Gastroesophageal sphincter (tissue), 4 donors: ENCODE results near the gene ARCN1. TPM values are rescaled to one million over a fixed set of nuclear protein-coding genes. Genes with fewer than 3 reads are reported as not detected.
A peak's percentile ranks its signal among the peaks of the same experiment; 100 is the strongest.

Experiments used
- ATAC-seq: fragments of 150-250 bp; one replicate; pipeline ENCODE4 v1.9.1; 2016; ENCODE audit warnings: mild to moderate bottlenecking, moderate library complexity
- H3K27ac ChIP-seq, 4 donors: fragments of 200-600 bp; sonication (generic) in 3 of 4; 1 replicate in 3 of 4; 2 replicates in 1 of 4; pipeline ENCODE4 v1.5.1; 2016 to 2019
- H3K27me3 ChIP-seq: fragments of 200-600 bp; sonication (generic); one replicate; pipeline ENCODE4 v1.5.1; 2019
- H3K36me3 ChIP-seq, 2 donors: fragments of 200-600 bp; sonication (generic); one replicate each; pipeline ENCODE4 v1.5.1; 2019; ENCODE audit warnings: control low read depth in 1 of 2
- H3K4me1 ChIP-seq, 3 donors: fragments of 200-600 bp; sonication (generic); 1 replicate in 2 of 3; 2 replicates in 1 of 3; pipeline ENCODE4 v1.5.1; 2016 to 2019; ENCODE audit warnings: control low read depth in 2 of 3
- H3K4me3 ChIP-seq, 2 donors: fragments of 200-600 bp; sonication (generic); one replicate each; pipeline ENCODE4 v1.5.1; 2019; ENCODE audit warnings: mild to moderate bottlenecking in 1 of 2, moderate library complexity in 1 of 2
- H3K9me3 ChIP-seq, 3 donors: fragments of 200-600 bp; sonication (generic); one replicate each; pipeline ENCODE4 v1.5.1; 2017 to 2019; ENCODE audit warnings: control low read depth in 2 of 3
- EP300 ChIP-seq: sonication (generic); formaldehyde crosslinking; IDR thresholded peaks from one replicate; pipeline ENCODE4 v1.6.1; 2017; ENCODE audit warnings: antibody characterized with exemption, mild to moderate bottlenecking
- POLR2A ChIP-seq, 2 donors: fragments of 450-650 bp; IDR thresholded peaks; one replicate each; pipeline ENCODE4 v1.6.1; 2017; ENCODE audit warnings: antibody characterized with exemption in 2 of 2, mild to moderate bottlenecking in 2 of 2, moderate library complexity in 1 of 2
- POLR2AphosphoS5 ChIP-seq: sonication (generic); formaldehyde crosslinking; IDR thresholded peaks from one replicate; pipeline ENCODE4 v1.6.1; 2017; ENCODE audit warnings: antibody characterized with exemption
- WGBS, 2 donors: methylation state at CpG; one replicate each; pipeline ENCODE4 v1.1.5; 2018; ENCODE audit warnings: low coverage in 1 of 2; 5-methylcytosine and 5-hydroxymethylcytosine counted together
- total RNA-seq, 4 donors: library from RNA; depleted of rRNA; stranded (reverse); fragments of >200 nt; gene quantifications; one replicate each; pipeline ENCODE4 v1.1.0, GENCODE V29; 2016
- TF ChIP-seq, protein P1 (sequence below), 4 experiments: fragments of 200-600 bp in 2 of 4; fragments of 450-650 bp in 2 of 4; sonication (generic) in 1 of 4; IDR thresholded peaks; one replicate each; pipeline ENCODE4 v1.5.1; 2017 to 2019; ENCODE audit warnings: antibody characterized with exemption in 4 of 4, mild to moderate bottlenecking in 2 of 4, moderate library complexity in 2 of 4

Gene ARCN1
- total RNA-seq, 4 donors from 2014 or later, result 84.9 to 141 (median 128) TPM

- WGBS, 2 donors, result 73 to 79% methylated on average over 2 to 5 of the region's 6 CpGs
- peaks cover 0 to 87% (median 25%) of the 10 kb centered on the region in 3 donors for H3K4me1 ChIP-seq
- peaks cover 0 to 43% of the 10 kb centered on the region in 2 donors for H3K36me3 ChIP-seq
- H3K27me3 ChIP-seq, result no peaks in the 10 kb centered on the region
- no peak for ATAC-seq
- no peaks in the 10 kb centered on the region for H3K9me3 ChIP-seq
- TF ChIP-seq POLR2A (IDR thresholded peaks at IDR 0.05), result no peak
- no peak for TF ChIP-seq EP300
- TF ChIP-seq POLR2AphosphoS5, result no peak
- TF ChIP-seq, protein P1, sequence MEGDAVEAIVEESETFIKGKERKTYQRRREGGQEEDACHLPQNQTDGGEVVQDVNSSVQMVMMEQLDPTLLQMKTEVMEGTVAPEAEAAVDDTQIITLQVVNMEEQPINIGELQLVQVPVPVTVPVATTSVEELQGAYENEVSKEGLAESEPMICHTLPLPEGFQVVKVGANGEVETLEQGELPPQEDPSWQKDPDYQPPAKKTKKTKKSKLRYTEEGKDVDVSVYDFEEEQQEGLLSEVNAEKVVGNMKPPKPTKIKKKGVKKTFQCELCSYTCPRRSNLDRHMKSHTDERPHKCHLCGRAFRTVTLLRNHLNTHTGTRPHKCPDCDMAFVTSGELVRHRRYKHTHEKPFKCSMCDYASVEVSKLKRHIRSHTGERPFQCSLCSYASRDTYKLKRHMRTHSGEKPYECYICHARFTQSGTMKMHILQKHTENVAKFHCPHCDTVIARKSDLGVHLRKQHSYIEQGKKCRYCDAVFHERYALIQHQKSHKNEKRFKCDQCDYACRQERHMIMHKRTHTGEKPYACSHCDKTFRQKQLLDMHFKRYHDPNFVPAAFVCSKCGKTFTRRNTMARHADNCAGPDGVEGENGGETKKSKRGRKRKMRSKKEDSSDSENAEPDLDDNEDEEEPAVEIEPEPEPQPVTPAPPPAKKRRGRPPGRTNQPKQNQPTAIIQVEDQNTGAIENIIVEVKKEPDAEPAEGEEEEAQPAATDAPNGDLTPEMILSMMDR (IDR thresholded peaks at IDR 0.05), result no peak
- H3K4me3 ChIP-seq, result no peak overlapping the region
- peak overlapping the region in 2 of 4 donors; percentile 87 to 88 for H3K27ac ChIP-seq
Measured at GRCh38 chr11:118615282-118615975, 43.2 kb downstream of the ARCN1 start.

GRCh38 chr11:118615976-118616371, 43.8 kb downstream of the ARCN1 start:
- peaks cover 3 to 87% (median 28%) of the 10 kb centered on the region in 3 donors for H3K4me1 ChIP-seq

DNA sequence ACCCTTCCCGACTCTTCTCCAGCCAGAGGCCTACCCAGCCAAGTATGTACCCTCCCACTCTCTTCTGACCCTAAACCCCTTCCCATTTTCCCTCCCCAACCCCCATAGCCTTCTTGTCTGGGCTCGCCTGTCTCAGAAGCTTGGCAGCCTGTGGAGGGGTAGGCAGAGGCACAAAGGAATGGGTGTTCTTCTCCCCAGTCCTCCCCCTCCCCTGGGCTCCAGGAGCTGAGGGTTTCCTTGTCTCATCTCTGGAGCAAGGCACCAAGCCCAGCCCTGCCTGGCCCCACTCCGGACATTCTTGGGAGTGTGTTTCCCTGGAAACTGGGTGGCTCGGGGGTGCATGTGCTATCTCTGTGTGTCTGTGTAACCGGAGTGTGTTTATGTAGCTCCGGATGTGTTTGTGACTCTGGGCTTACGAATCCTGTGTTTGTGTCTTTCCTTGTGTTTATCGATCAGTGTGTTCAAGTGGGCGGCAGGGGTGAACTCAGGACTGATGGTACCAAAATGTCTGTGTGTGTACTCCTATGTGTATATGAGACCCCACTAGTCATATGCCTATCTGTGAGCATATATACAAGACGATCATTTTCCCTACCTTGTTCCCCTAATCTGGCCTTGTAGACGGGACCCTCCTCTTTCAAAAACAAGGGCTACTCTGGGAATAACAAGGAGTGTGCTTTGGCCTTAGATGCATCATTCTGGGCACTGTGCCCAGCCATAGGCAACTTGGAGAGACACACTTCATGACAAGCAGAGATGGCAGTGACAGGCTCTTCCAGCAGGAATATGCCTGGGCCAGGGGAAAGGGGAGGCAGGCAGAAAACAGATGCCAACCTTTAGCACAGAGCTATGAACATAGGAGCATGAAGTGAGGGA, 46.1 kb downstream of the ARCN1 start:
- Histone ChIP-seq H3K4me1 (peaks cover 3 to 87% (median 45%) of the 10 kb centered on the region in 3 donors), H3K27ac (peak overlapping the region; percentile 11 to 95 (median 88)), H3K36me3 (peaks cover 0 to 41% of the 10 kb centered on the region in 2 donors), H3K9me3 (no peaks in the 10 kb centered on the region), H3K4me3 (no peak overlapping the region), H3K27me3 (no peaks in the 10 kb centered on the region)
- TF ChIP-seq, protein P1 (IDR thresholded peaks at IDR 0.05), result no peak
- TF ChIP-seq POLR2AphosphoS5, result peak; percentile 4
- WGBS, 2 donors, result 31 to 46% methylated on average over 5 to 6 of the region's 11 CpGs
- peak; percentile 60 for ATAC-seq

More at GRCh38 chr11:118615976-118616371, 43.8 kb downstream of the ARCN1 start:
- no peak overlapping the region for H3K4me3 ChIP-seq
- TF ChIP-seq, protein P1 (IDR thresholded peaks at IDR 0.05), result no peak
- TF ChIP-seq POLR2AphosphoS5 (no peak), POLR2A (IDR thresholded peaks at IDR 0.05) (no peak), EP300 (no peak)
- no peak for ATAC-seq
- H3K36me3 ChIP-seq, result peaks cover 0 to 43% of the 10 kb centered on the region in 2 donors
- no peaks in the 10 kb centered on the region for H3K27me3 ChIP-seq
- H3K27ac ChIP-seq, result peak overlapping the region in 2 of 4 donors; percentile 87 to 88
- H3K9me3 ChIP-seq, result no peaks in the 10 kb centered on the region
- no CpG with 5 or more reads among the region's 5 CpGs for WGBS, 2 donors

DNA sequence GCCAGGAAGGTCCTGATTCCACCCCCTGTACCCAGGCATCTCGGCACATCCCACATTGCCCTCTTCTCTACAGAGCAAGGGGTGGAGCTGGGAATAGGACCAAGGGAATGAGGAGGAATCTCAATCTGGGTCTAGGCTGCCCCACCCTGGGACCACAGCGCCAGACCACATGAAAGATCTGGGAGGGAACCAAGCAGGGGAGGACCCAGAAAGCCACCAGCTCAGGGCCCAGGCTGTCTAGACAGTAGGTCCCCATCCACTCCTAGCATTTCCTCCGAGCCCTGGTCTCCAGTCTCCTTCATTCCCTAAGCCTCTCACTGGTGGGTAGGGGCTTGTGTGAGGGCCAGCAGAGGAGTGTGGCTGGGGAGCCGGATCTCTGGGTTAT, 46.8 kb downstream of the ARCN1 start:
- Histone ChIP-seq H3K4me3 (no peak overlapping the region), H3K9me3 (no peaks in the 10 kb centered on the region), H3K27ac (peak overlapping the region; percentile 14 to 95 (median 88)), H3K36me3 (peaks cover 0 to 35% of the 10 kb centered on the region in 2 donors), H3K27me3 (no peaks in the 10 kb centered on the region), H3K4me1 (peaks cover 3 to 85% (median 45%) of the 10 kb centered on the region in 3 donors)
- ATAC-seq, result peak; percentile 61
- TF ChIP-seq POLR2AphosphoS5 (no peak), POLR2A (IDR thresholded peaks at IDR 0.05) (no peak), EP300 (no peak)
- TF ChIP-seq, protein P1 (IDR thresholded peaks at IDR 0.05), result no peak
- WGBS, 2 donors, result 0 to 41% methylated on average over 1 to 3 of the region's 4 CpGs
